Measurements from ENCODE around the gene RTTN. TPM values are rescaled to one million over a fixed set of nuclear protein-coding genes. Genes with fewer than 3 reads are reported as not detected.
"Not testable (repeated sequence)": the region's sequence is repeated elsewhere in the genome, so short reads cannot be mapped to it uniquely, and the experiment has no call there.

RTTN gene
- polyA plus RNA-seq, 1 of the 3 experiments (the other 2 are of a cell fraction) = 4.7 TPM

DNA sequence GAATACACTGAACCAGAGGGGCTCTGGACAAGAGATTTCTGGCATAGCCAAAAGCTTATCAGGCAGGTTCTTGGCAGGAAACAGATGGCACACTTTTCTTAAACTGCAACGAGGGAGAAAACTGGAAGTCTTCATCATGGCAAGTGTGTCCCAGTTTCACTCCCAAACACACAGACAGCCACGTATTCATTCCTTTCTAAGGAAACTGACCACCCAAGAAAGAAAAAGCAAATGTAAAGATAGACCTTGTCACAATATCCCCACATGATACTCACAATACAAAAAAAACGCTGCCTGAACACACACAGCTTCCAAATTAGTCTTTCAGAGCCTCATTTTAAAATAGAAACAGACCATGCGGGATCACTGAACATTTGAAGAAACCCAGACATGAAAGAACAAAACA lies 40.6 kb upstream of the RTTN start:
- CTCF ChIA-PET = no interaction called here
- Histone ChIP-seq H2AFZ (ENCODE audit: low read depth) (peak overlapping the region; percentile 26; the same call in 1 of the 2 replicates), H3K36me3 (replicated peaks in 1 of 2; ENCODE audit: control insufficient read depth in 1 of 2, insufficient read depth in 2 of 2, low read length in 1 of 2) (no peaks in the 10 kb centered on the region), H3K4me2 (peak overlapping the region; percentile 12; the same call in 1 of the 2 replicates), H3K9ac (no peak overlapping the region), H3K9me2 (no peaks in the 10 kb centered on the region), H3F3A (replicated peaks; ENCODE audit: insufficient read depth) (no peaks in the 10 kb centered on the region), H4K20me1 (ENCODE audit: insufficient read depth) (no peaks in the 10 kb centered on the region), H3K9me3 (no peaks in the 10 kb centered on the region), H3K27ac (ENCODE audit: low read depth in 2 of 2, low read length in 1 of 2) (peak overlapping the region in 1 of 2 experiments; percentile 64; a peak in 2 of 4 replicates), H3K4me3 (ENCODE audit: low read depth in 2 of 2, low read length in 1 of 2) (no peak overlapping the region; a peak in 1 of 4 replicates), H3K27me3 (ENCODE audit: insufficient read depth) (no peaks in the 10 kb centered on the region), H3K79me2 (ENCODE audit: insufficient read depth) (no peaks in the 10 kb centered on the region), H3K4me1 (ENCODE audit: control insufficient read depth in 1 of 2, insufficient read depth in 2 of 2, low read depth in 1 of 2, low read length in 1 of 2) (peaks cover 0 to 5% of the 10 kb centered on the region in 2 experiments; a peak in 2 of 4 replicates)
- TF ChIP-seq TCF12 (IDR thresholded peaks at IDR 0.05) (peak; percentile 26; the same call in 1 of the 2 replicates), EP300 (IDR thresholded peaks at IDR 0.05; ENCODE audit: borderline replicate concordance in 1 of 2, low read depth in 1 of 2, low read length in 1 of 2) (no peak)
- POLR2A ChIA-PET = no interaction called here
- WGBS (ENCODE audit: low lambda C conversion rate) = 30% methylated on average over 4 of the region's 4 CpGs
- no peak for DNase-seq

DNA sequence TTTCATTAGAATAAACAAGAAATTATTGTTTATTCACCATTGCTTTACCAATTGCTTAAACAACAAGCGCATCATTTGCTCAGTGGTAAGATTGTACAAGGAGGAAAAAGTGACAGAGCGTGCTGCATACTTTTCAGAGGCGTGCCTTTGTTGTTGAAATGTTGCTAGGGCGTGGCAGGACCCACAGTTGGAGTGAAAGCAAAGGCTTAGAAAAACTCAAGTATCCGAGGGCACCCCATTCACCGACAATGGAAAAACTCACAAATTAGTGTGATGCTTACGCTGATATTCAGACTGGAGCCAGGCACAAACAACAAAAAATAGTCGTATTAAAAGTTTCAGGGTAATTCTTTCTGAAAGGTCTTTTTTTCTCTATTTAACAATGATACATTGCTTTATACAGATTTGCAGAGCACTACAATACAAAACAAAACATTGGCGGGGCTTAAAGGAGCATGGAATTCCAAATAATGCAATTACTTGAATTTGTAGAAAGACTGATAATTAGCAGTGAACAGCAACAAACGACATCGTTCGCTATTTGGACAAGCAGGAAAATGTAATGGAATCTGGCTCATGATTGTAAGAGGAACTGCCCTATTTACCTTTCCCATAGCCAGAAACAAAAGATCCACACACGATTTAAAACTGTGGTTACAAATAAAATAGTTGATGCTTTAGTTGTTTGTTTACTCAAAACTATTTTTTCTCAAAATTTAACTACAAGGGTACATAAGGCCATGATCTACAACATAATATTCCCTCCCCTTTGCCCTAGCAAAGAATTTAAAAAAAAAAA lies 37.8 kb upstream of the RTTN start:
- POLR2A ChIA-PET = no interaction called here
- Histone ChIP-seq H3K9me2 (no peaks in the 10 kb centered on the region), H3K9me3 (no peaks in the 10 kb centered on the region), H4K20me1 (ENCODE audit: insufficient read depth) (no peaks in the 10 kb centered on the region), H3K4me1 (ENCODE audit: control insufficient read depth in 1 of 2, insufficient read depth in 2 of 2, low read depth in 1 of 2, low read length in 1 of 2) (peaks cover 0 to 5% of the 10 kb centered on the region in 2 experiments; a peak in 2 of 4 replicates), H3K27ac (ENCODE audit: low read depth in 2 of 2, low read length in 1 of 2) (no peak overlapping the region), H3K4me2 (no peak overlapping the region), H2AFZ (ENCODE audit: low read depth) (no peak overlapping the region), H3F3A (replicated peaks; ENCODE audit: insufficient read depth) (no peaks in the 10 kb centered on the region), H3K79me2 (ENCODE audit: insufficient read depth) (no peaks in the 10 kb centered on the region), H3K4me3 (ENCODE audit: low read depth in 2 of 2, low read length in 1 of 2) (no peak overlapping the region), H3K9ac (no peak overlapping the region), H3K36me3 (replicated peaks in 1 of 2; ENCODE audit: control insufficient read depth in 1 of 2, insufficient read depth in 2 of 2, low read length in 1 of 2) (no peaks in the 10 kb centered on the region), H3K27me3 (ENCODE audit: insufficient read depth) (no peaks in the 10 kb centered on the region)
- WGBS (ENCODE audit: low lambda C conversion rate) = 72% methylated on average over 13 of the region's 13 CpGs
- TF ChIP-seq NRF1 (IDR thresholded peaks at IDR 0.05; ENCODE audit: low read depth, low read length) (no peak), MXI1 (IDR thresholded peaks at IDR 0.05; ENCODE audit: low read depth, low read length) (no peak), EP300 (IDR thresholded peaks at IDR 0.05; ENCODE audit: borderline replicate concordance in 1 of 2, low read depth in 1 of 2, low read length in 1 of 2) (no peak), FOSL2 (IDR thresholded peaks at IDR 0.05; ENCODE audit: borderline replicate concordance, low read depth) (no peak), JUND (IDR thresholded peaks at IDR 0.05) (no peak)
- TF ChIP-seq, protein P1, sequence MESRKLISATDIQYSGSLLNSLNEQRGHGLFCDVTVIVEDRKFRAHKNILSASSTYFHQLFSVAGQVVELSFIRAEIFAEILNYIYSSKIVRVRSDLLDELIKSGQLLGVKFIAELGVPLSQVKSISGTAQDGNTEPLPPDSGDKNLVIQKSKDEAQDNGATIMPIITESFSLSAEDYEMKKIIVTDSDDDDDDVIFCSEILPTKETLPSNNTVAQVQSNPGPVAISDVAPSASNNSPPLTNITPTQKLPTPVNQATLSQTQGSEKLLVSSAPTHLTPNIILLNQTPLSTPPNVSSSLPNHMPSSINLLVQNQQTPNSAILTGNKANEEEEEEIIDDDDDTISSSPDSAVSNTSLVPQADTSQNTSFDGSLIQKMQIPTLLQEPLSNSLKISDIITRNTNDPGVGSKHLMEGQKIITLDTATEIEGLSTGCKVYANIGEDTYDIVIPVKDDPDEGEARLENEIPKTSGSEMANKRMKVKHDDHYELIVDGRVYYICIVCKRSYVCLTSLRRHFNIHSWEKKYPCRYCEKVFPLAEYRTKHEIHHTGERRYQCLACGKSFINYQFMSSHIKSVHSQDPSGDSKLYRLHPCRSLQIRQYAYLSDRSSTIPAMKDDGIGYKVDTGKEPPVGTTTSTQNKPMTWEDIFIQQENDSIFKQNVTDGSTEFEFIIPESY (IDR thresholded peaks at IDR 0.05; ENCODE audit: borderline replicate concordance, low read depth) = no peak
- CTCF ChIA-PET = no interaction called here
- DNase-seq = no peak

DNA sequence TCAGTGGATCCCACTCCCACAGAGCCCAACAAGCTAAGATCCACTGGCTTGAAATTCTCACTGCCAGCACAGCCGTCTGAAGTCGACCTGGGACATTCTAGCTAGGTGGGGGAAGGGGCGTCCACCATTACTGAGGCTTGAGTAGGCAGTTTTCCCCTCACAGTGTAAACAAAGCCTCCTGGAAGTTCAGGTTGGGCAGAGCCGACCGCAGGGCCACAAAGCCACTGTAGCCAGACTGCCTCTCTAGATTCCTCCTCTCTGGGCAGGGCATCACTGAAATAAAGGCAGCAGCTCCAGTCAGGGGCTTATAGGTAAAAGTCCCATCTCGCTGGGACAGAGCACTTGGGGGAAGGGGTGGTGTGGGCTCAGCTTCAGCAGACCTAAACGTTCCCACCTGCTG lies 31.4 kb upstream of the RTTN start:
- H3K9me2 ChIP-seq; H3K27me3 ChIP-seq (ENCODE audit: insufficient read depth); H3K4me3 ChIP-seq (ENCODE audit: low read depth in 2 of 2, low read length in 1 of 2); DNase-seq; H3K9ac ChIP-seq; H3K36me3 ChIP-seq (replicated peaks in 1 of 2; ENCODE audit: control insufficient read depth in 1 of 2, insufficient read depth in 2 of 2, low read length in 1 of 2); H3K4me2 ChIP-seq; H4K20me1 ChIP-seq (ENCODE audit: insufficient read depth); H2AFZ ChIP-seq (ENCODE audit: low read depth); H3K27ac ChIP-seq (ENCODE audit: low read depth in 2 of 2, low read length in 1 of 2); H3F3A ChIP-seq (replicated peaks; ENCODE audit: insufficient read depth); CTCF ChIA-PET; H3K4me1 ChIP-seq (ENCODE audit: control insufficient read depth in 1 of 2, insufficient read depth in 2 of 2, low read depth in 1 of 2, low read length in 1 of 2); H3K79me2 ChIP-seq (ENCODE audit: insufficient read depth); POLR2A ChIA-PET; H3K9me3 ChIP-seq: not testable (repeated sequence)
- 66% methylated on average over 4 of the region's 7 CpGs for WGBS (ENCODE audit: low lambda C conversion rate)

Data from SK-N-SH (cell line).